OCI-LY1 (cell line): Measurements from ENCODE around the gene GRIPAP1.

Experiments
- H2AFZ ChIP-seq: fragments of 200-600 bp; sonication (generic), shearing (Covaris generic); 2 replicates; pipeline ENCODE4 v1.6.0; 2014; ENCODE audit warnings: antibody characterized with exemption, mild to moderate bottlenecking, low read length
- H3F3A ChIP-seq: fragments of 200-600 bp; sonication (generic), shearing (Covaris generic); 2 replicates; pipeline ENCODE4 v1.6.0; 2014; ENCODE audit warnings: mild to moderate bottlenecking, antibody characterized with exemption, low read length, moderate library complexity; ENCODE audit not compliant: insufficient read depth
- H3K27ac ChIP-seq: fragments of 200-600 bp; sonication (generic); 2 replicates; pipeline ENCODE4 v1.5.1; 2014; ENCODE audit warnings: low read length, mixed run types, mild to moderate bottlenecking, low read depth; ENCODE audit not compliant: poor library complexity, severe bottlenecking
- H3K27me3 ChIP-seq: fragments of 200-600 bp; sonication (generic); 2 replicates; pipeline ENCODE4 v1.6.0; 2014; ENCODE audit warnings: antibody characterized with exemption, mild to moderate bottlenecking, low read length, moderate library complexity; ENCODE audit not compliant: insufficient read depth
- H3K36me3 ChIP-seq: fragments of 200-600 bp; sonication (generic); 2 replicates; pipeline ENCODE4 v1.6.1; 2014; ENCODE audit warnings: mild to moderate bottlenecking, antibody characterized with exemption, low read length, moderate library complexity, mixed read lengths; ENCODE audit not compliant: insufficient read depth
- H3K4me1 ChIP-seq: fragments of 200-600 bp; sonication (generic); 2 replicates; pipeline ENCODE4 v1.5.1; 2014; ENCODE audit warnings: mild to moderate bottlenecking, low read length, moderate library complexity; ENCODE audit not compliant: insufficient read depth, severe bottlenecking
- H3K4me2 ChIP-seq: fragments of 200-600 bp; sonication (generic), shearing (Covaris generic); 2 replicates; pipeline ENCODE4 v1.6.1; 2014; ENCODE audit warnings: low read length
- H3K4me3 ChIP-seq: fragments of 200-600 bp; sonication (generic); 2 replicates; pipeline ENCODE4 v1.5.1; 2014; ENCODE audit warnings: low read length, low read depth, mild to moderate bottlenecking, mixed read lengths; ENCODE audit not compliant: poor library complexity, severe bottlenecking
- H3K79me2 ChIP-seq: fragments of 200-600 bp; shearing (Covaris generic); 2 replicates; pipeline ENCODE4 v1.6.1; 2016; ENCODE audit warnings: mixed run types, low read length, mixed read lengths; ENCODE audit not compliant: insufficient read depth
- H3K9ac ChIP-seq: fragments of 200-600 bp; sonication (generic), shearing (Covaris generic); 2 replicates; pipeline ENCODE4 v1.6.1; 2014; ENCODE audit warnings: mild to moderate bottlenecking, low read length, mixed read lengths
- H3K9me2 ChIP-seq: fragments of 200-600 bp; sonication (generic), shearing (Covaris generic); 2 replicates; pipeline ENCODE4 v1.6.1; 2014; ENCODE audit warnings: low read depth, mild to moderate bottlenecking, low read length, mixed read lengths
- H3K9me3 ChIP-seq: fragments of 200-600 bp; shearing (Covaris generic); 2 replicates; pipeline ENCODE4 v1.6.1; 2014; ENCODE audit warnings: low read length, mixed read lengths
- H4K20me1 ChIP-seq: fragments of 200-600 bp; sonication (generic), shearing (Covaris generic); 2 replicates; pipeline ENCODE4 v1.6.0; 2016; ENCODE audit warnings: mild to moderate bottlenecking, low read length; ENCODE audit not compliant: insufficient read depth
- EZH2 ChIP-seq: fragments of 200-600 bp; sonication (generic), shearing (Covaris generic); IDR thresholded peaks from 2 replicates; pipeline ENCODE4 v1.8.0; 2017; ENCODE audit warnings: borderline replicate concordance, mixed run types, mild to moderate bottlenecking, antibody characterized with exemption, low read length, moderate library complexity, mixed read lengths
- TF ChIP-seq, protein P1 (sequence below): fragments of 200-600 bp; sonication (generic), shearing (Covaris generic); IDR thresholded peaks from 2 replicates; pipeline ENCODE4 v1.5.1; 2017; ENCODE audit warnings: mild to moderate bottlenecking, antibody characterized with exemption, low read length, moderate library complexity, mixed read lengths

Gene GRIPAP1

DNA sequence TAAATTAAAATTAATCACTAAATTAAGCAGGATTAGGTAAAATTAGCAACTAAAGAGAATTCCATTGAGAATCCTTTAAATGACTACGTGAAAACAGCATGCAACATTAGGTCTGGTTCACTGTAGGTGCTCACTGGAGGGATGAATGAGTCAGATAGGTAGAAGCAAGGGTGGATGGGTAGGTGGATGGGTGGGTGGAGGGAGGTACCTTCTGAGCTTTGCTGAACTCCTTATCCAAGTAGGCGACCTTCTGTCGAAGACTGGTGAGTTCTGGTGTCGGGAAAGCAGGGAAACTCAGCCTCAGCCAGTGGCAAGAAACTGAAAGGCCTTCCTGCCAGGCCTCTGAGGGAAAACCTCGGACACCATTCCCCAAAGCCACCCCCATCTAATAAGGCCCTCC lies 3.0 kb downstream of the GRIPAP1 start:
- TF ChIP-seq, protein P1, sequence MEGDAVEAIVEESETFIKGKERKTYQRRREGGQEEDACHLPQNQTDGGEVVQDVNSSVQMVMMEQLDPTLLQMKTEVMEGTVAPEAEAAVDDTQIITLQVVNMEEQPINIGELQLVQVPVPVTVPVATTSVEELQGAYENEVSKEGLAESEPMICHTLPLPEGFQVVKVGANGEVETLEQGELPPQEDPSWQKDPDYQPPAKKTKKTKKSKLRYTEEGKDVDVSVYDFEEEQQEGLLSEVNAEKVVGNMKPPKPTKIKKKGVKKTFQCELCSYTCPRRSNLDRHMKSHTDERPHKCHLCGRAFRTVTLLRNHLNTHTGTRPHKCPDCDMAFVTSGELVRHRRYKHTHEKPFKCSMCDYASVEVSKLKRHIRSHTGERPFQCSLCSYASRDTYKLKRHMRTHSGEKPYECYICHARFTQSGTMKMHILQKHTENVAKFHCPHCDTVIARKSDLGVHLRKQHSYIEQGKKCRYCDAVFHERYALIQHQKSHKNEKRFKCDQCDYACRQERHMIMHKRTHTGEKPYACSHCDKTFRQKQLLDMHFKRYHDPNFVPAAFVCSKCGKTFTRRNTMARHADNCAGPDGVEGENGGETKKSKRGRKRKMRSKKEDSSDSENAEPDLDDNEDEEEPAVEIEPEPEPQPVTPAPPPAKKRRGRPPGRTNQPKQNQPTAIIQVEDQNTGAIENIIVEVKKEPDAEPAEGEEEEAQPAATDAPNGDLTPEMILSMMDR, result no peak
- no peak for TF ChIP-seq EZH2
- Histone ChIP-seq H2AFZ (no peak overlapping the region), H3K4me2 (no peak overlapping the region), H3K9me3 (no peaks in the 10 kb centered on the region), H3K9ac (no peak overlapping the region), H3K27me3 (no peaks in the 10 kb centered on the region), H3K27ac (no peak overlapping the region), H3K9me2 (no peaks in the 10 kb centered on the region), H3K4me1 (peaks cover 14% of the 10 kb centered on the region), H3F3A (no peaks in the 10 kb centered on the region), H4K20me1 (no peaks in the 10 kb centered on the region), H3K4me3 (no peak overlapping the region), H3K79me2 (no peaks in the 10 kb centered on the region), H3K36me3 (peaks cover 43% of the 10 kb centered on the region)

DNA sequence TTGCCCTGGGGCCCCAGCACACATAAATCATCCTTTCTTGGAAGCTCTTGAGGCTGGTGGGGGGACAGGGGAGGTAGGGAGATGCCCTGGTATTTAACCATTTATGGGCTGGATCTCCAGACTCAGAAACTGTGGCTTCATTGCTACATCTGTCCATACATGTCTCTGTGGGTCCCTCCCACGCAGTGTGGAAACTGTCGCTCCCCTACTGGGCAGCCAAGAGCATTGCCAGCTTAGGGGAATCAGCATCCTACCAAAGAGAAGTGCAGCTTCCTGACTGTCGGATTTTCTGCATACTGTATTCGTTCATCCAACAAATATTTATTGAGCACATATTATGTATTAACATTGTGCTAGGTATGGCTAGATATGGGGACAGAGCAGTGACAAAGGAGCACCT lies 3.7 kb downstream of the GRIPAP1 start:
- no peaks in the 10 kb centered on the region for H3F3A ChIP-seq
- no peaks in the 10 kb centered on the region for H3K9me3 ChIP-seq
- H3K79me2 ChIP-seq, result no peaks in the 10 kb centered on the region
- no peak overlapping the region for H2AFZ ChIP-seq
- H3K27me3 ChIP-seq, result no peaks in the 10 kb centered on the region
- no peaks in the 10 kb centered on the region for H3K9me2 ChIP-seq
- TF ChIP-seq EZH2, result no peak
- TF ChIP-seq, protein P1, result no peak
- peaks cover 14% of the 10 kb centered on the region for H3K4me1 ChIP-seq
- no peak overlapping the region for H3K4me3 ChIP-seq
- peaks cover 49% of the 10 kb centered on the region for H3K36me3 ChIP-seq
- no peaks in the 10 kb centered on the region for H4K20me1 ChIP-seq
- no peak overlapping the region for H3K9ac ChIP-seq
- H3K4me2 ChIP-seq, result no peak overlapping the region
- no peak overlapping the region for H3K27ac ChIP-seq

DNA sequence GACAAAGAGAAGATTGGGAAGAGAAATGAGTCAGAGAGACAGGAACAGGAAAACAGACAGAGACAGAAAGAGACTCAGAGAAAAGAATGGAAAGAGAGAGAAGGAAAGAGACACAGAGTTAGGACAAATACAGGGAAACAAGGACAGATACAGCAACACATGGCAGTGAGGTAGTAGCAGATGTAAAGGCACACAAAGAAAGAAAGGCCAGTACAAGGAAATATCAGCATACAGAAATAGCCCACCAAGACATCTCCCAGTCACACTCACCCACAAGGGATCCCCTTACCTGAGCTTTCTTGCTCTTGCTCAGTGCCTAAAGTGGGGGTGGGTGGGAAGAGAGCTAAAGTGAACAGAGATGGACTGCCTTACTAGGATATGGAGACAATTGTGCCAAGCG lies 4.2 kb downstream of the GRIPAP1 start:
- no peak overlapping the region for H3K4me3 ChIP-seq
- H3F3A ChIP-seq, result no peaks in the 10 kb centered on the region
- peaks cover 13% of the 10 kb centered on the region for H3K4me1 ChIP-seq
- H3K9me3 ChIP-seq, result no peaks in the 10 kb centered on the region
- H3K9me2 ChIP-seq, result no peaks in the 10 kb centered on the region
- no peak overlapping the region for H3K4me2 ChIP-seq
- no peak for TF ChIP-seq EZH2
- TF ChIP-seq, protein P1, result no peak
- no peaks in the 10 kb centered on the region for H3K79me2 ChIP-seq
- no peak overlapping the region for H3K9ac ChIP-seq
- no peak overlapping the region for H3K27ac ChIP-seq
- H2AFZ ChIP-seq, result no peak overlapping the region
- no peaks in the 10 kb centered on the region for H4K20me1 ChIP-seq
- H3K27me3 ChIP-seq, result no peaks in the 10 kb centered on the region
- H3K36me3 ChIP-seq, result peaks cover 53% of the 10 kb centered on the region
